Panc1 (cell line): ENCODE data around the gene SETD5.

Source experiments
- POLR2AphosphoS5 ChIP-seq: IDR thresholded peaks from 2 replicates; pipeline ENCODE4 v1.6.1; 2012; ENCODE audit warnings: mild to moderate bottlenecking, low read depth, low read length, moderate library complexity
- REST ChIP-seq, 2 experiments: IDR thresholded peaks; 2 replicates each; pipeline ENCODE4 v1.6.1; 2011 to 2012; ENCODE audit warnings: low read depth in 2 of 2, control low read depth in 1 of 2, low read length in 1 of 2, mild to moderate bottlenecking in 1 of 2, moderate library complexity in 1 of 2; ENCODE audit not compliant: insufficient read depth in 1 of 2
- SIN3A ChIP-seq: IDR thresholded peaks from 2 replicates; pipeline ENCODE4 v1.6.1; 2012; ENCODE audit warnings: low read depth, mild to moderate bottlenecking, low read length, moderate library complexity, borderline replicate concordance; ENCODE audit not compliant: insufficient read depth
- TF ChIP-seq, protein P1 (sequence below): fragments of 450-650 bp; IDR thresholded peaks from 2 replicates; pipeline ENCODE4 v1.5.1; 2017; ENCODE audit warnings: mild to moderate bottlenecking

DNA sequence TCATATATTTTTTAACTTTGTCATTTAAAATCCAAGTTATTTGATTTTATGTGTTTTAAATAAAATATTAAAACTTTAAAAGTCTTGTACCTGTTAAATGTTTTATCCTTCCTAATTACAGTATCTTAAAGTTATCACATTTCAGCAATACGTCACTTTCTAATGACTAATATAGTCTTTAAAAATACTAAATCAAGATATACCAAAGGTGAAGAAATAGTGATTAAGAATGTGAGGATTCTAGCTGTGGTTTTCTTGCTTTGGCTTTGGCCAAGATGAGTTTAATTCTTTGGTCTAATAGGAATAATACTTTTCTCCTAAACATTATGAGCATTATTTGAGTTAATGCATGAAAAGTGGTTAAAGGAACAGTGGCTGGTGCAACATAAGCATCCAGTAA is 13.9 kb downstream of the SETD5 start:
- TF ChIP-seq, protein P1, sequence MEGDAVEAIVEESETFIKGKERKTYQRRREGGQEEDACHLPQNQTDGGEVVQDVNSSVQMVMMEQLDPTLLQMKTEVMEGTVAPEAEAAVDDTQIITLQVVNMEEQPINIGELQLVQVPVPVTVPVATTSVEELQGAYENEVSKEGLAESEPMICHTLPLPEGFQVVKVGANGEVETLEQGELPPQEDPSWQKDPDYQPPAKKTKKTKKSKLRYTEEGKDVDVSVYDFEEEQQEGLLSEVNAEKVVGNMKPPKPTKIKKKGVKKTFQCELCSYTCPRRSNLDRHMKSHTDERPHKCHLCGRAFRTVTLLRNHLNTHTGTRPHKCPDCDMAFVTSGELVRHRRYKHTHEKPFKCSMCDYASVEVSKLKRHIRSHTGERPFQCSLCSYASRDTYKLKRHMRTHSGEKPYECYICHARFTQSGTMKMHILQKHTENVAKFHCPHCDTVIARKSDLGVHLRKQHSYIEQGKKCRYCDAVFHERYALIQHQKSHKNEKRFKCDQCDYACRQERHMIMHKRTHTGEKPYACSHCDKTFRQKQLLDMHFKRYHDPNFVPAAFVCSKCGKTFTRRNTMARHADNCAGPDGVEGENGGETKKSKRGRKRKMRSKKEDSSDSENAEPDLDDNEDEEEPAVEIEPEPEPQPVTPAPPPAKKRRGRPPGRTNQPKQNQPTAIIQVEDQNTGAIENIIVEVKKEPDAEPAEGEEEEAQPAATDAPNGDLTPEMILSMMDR = no peak
- no peak for TF ChIP-seq POLR2AphosphoS5
- TF ChIP-seq SIN3A = no peak
- no peak for TF ChIP-seq REST (IDR thresholded peaks at IDR 0.05; ENCODE audit: insufficient read depth in 1 of 2, low read depth in 2 of 2, low read length in 1 of 2)
